Activated naive CD8-positive, alpha-beta T cell treated with anti-CD3 and anti-CD28 coated beads, Interleukin-2, amount 10 ng/mL, durations not matched to agents 7 days and 5 days (primary cell): ENCODE results near the gene HOXC11. TPM values are rescaled to one million over a fixed set of nuclear protein-coding genes. Genes with fewer than 3 reads are reported as not detected.

Experiments used
- ATAC-seq: fragments of 150-1000 bp; cut with Tn5 transposase; one replicate; pipeline ENCODE4 v1.10.0; 2021; ENCODE audit warnings: low read depth, moderate library complexity
- POLR2A ChIA-PET: fragments of 350-600 bp; sonication (Branson Sonifier 250); formaldehyde crosslinking; loops from one replicate; lab custom pipeline; 2021; ENCODE audit warnings: antibody characterized with exemption; lab: Charles Lee
- DNase-seq: peaks from one replicate; pipeline ENCODE4 v3.0.0; 2021
- H3K27ac Mint-ChIP-seq: one replicate; pipeline ENCODE4 v1.8.0; 2022; ENCODE audit warnings: mild to moderate bottlenecking, mixed read lengths
- H3K27me3 Mint-ChIP-seq: one replicate; pipeline ENCODE4 v1.8.0; 2022; ENCODE audit warnings: mild to moderate bottlenecking, moderate library complexity, mixed read lengths
- H3K36me3 Mint-ChIP-seq: one replicate; pipeline ENCODE4 v1.8.0; 2021; ENCODE audit warnings: mild to moderate bottlenecking, mixed read lengths
- H3K4me1 Mint-ChIP-seq: one replicate; pipeline ENCODE4 v1.8.0; 2021; ENCODE audit warnings: mixed read lengths
- H3K4me3 Mint-ChIP-seq: one replicate; pipeline ENCODE4 v1.8.0; 2022; ENCODE audit warnings: mild to moderate bottlenecking, moderate library complexity, mixed read lengths
- H3K9me3 Mint-ChIP-seq: one replicate; pipeline ENCODE4 v1.8.0; 2021; ENCODE audit warnings: mixed read lengths
- total RNA-seq, 2 experiments: library from RNA; stranded (reverse); gene quantifications; one replicate each; pipeline ENCODE4 v1.2.3, GENCODE V29; 2021

Gene HOXC11
- total RNA-seq, 2 experiments from 2014 or later = not detected

DNA sequence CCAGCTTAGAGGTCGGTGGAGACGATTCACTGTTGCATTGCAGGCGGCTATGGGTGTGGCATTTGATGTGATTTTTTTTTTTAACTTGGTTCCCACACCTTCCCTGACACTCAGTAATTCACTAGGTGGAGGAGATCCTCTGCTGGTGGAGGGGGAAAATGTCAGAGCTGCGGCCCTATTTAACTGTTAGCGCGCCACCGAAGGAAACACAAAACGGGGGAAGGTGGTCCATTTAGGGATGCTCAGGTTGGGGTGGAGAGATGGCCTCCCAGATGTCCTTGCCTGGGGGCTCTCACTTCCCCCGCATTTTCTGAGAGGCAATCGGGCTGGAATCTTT is 22.5 kb upstream of the HOXC11 start:
- no peaks in the 10 kb centered on the region for H3K36me3 Mint-ChIP-seq
- peaks cover 97% of the 10 kb centered on the region for H3K27me3 Mint-ChIP-seq
- no peak for ATAC-seq
- H3K4me3 Mint-ChIP-seq = no peak overlapping the region
- H3K27ac Mint-ChIP-seq = peak overlapping the region; percentile 25
- POLR2A ChIA-PET = no interaction called here
- H3K4me1 Mint-ChIP-seq = peaks cover 2% of the 10 kb centered on the region
- no peak for DNase-seq
- H3K9me3 Mint-ChIP-seq = no peaks in the 10 kb centered on the region

DNA sequence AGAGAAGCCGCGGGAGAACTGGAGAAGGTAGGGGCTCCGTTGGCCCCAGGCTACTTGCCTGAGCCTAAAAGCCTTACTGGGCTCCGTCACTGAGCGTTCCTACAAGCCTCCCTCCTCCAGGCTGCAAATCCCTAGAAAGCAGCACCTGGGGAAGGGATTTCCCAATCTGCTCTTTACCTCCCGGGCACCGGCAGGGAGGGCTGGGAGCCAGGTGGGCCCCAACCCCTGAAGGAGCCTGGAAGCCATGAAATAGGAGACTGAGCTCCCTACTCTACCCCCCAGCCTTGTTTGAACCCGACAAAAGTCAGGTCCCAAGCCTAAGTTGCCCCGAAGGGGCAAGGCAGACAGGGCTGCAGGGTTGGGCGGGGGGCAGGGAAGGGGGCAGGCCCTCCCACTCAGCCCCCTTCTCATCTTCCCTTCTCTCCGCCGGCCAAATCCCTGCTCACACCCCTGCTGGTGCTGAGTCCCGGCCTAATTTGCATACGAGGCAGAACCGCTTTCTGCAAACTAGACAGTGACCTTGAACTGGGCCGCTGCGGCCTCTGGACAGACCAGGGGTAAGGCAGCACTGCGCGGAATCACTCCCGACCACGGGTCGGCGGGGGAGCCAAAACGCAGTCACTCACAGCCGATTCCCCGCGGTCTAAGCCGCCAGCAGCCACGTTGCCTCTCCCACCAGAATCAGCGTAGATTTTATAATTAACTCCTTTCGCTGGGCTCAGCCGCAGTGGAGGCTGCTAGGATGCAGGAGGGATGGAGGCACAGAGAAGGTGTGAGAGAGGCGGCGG is 21.9 kb upstream of the HOXC11 start:
- Mint-ChIP-seq H3K36me3 (no peaks in the 10 kb centered on the region), H3K27me3 (peaks cover 97% of the 10 kb centered on the region), H3K27ac (peak overlapping the region; percentile 68), H3K9me3 (no peaks in the 10 kb centered on the region), H3K4me1 (peaks cover 4% of the 10 kb centered on the region), H3K4me3 (peak overlapping the region; percentile 16)
- POLR2A ChIA-PET = no interaction called here
- DNase-seq (peak; percentile 43), ATAC-seq (no peak)

DNA sequence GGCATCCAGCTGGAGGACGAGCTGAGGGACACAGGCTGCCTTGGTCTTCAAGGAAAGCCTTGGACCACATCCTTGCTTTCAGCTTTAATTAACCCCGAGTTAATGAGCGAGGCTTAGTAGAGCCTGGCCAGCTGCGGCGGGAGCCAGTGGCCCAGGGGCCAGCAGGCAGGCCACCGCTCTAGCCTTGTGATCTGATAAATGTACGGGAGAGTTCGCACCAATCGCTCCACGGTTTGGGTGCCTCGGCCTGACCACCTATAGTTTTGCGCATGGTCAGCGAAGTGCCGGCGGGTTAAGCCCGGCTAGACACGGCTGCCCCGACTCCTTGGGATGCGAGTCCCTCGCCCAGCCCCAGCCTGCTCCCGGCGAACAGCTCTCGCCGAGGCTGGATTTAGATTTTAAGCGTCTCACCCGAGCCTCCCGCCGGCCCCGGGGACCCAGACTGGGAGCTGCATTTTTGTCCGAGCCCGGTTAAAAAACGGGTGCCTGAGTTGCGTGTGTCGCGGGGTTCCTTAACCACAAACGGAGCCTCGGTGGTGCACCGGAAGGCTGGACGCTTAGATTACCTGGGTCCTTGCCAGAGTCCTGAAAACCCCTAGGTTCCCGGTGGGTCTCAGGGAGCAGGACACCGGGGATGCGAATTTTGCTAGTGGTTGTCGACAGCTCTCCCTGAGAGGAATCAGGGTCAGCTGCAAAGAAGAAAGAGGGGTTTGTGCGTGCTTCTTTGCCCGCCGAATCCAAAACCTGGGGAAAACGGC is 21.2 kb upstream of the HOXC11 start:
- peak; percentile 49 for DNase-seq
- H3K9me3 Mint-ChIP-seq = no peaks in the 10 kb centered on the region
- POLR2A ChIA-PET = no interaction called here
- no peak for ATAC-seq
- H3K4me3 Mint-ChIP-seq = no peak overlapping the region
- peaks cover 97% of the 10 kb centered on the region for H3K27me3 Mint-ChIP-seq
- peak overlapping the region; percentile 68 for H3K27ac Mint-ChIP-seq
- no peaks in the 10 kb centered on the region for H3K36me3 Mint-ChIP-seq
- H3K4me1 Mint-ChIP-seq = peaks cover 5% of the 10 kb centered on the region

- Mint-ChIP-seq H3K9me3 (no peaks in the 10 kb centered on the region), H3K36me3 (no peaks in the 10 kb centered on the region), H3K27ac (peak overlapping the region; percentile 21), H3K27me3 (peaks cover 97% of the 10 kb centered on the region), H3K4me3 (peak overlapping the region; percentile 28), H3K4me1 (peaks cover 5% of the 10 kb centered on the region)
- POLR2A ChIA-PET = interaction anchor here (0.5 kb wide), 1 partner anchor 499 kb away, joined by 4 read pairs; no protein-coding TSS in a partner anchor
- DNase-seq (peak; percentile 47), ATAC-seq (no peak)
These were observed 20.6 kb upstream of the HOXC11 start for GRCh38 chr12:53952335-53952694.

GRCh38 chr12:53952871-53953734 is 19.8 kb upstream of the HOXC11 start:
- H3K27me3 Mint-ChIP-seq = peaks cover 97% of the 10 kb centered on the region
- H3K36me3 Mint-ChIP-seq = no peaks in the 10 kb centered on the region
- H3K4me1 Mint-ChIP-seq = peaks cover 5% of the 10 kb centered on the region
- POLR2A ChIA-PET = interaction anchor here (0.5 kb wide), 1 partner anchor 500 kb away, joined by 4 read pairs; no protein-coding TSS in a partner anchor
- peak overlapping the region; percentile 56 for H3K27ac Mint-ChIP-seq
- ATAC-seq (no peak), DNase-seq (peak; percentile 47)
- no peak overlapping the region for H3K4me3 Mint-ChIP-seq
- H3K9me3 Mint-ChIP-seq = no peaks in the 10 kb centered on the region

DNA sequence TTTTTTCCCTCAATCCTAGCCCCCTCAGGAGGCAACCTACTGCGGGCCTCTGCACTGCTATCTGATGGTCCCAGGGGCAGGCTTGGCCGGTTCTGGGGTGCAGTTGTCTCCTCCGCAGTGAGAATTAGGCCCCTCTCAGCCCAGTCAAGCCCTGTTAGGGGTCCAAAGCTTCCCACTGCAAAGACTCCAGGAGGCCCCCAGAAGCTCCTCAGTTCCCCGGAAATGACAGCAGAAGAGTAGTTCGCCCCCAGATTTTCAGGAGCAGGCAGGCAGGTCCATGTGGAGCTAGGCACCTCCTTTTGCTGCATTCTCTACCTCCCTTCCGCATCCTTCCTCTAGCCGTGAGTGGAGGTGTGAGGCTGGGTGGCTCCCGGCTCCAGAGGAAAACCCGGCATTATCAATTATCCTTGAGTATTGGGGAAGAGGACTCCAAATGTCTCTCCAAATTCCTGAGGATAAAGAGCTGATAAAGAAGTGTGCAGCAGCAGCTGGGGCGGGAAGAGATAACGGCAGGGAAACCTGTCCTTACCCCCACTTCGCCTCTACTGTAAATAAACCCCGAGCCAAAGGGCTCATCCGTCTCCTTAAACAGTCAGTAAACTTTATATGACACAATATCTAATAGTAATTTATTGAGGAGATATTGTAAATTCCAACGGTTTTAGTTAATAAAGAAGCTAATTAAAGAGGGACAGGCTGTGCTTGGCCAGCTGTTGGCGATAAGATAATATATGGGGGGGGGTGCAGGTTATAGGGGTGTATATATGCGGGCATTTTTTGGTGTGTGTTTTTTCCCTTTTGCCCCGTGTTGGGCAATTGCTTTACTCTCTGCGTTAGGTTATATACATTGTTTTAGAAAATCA is 18.9 kb upstream of the HOXC11 start:
- H3K4me3 Mint-ChIP-seq = no peak overlapping the region
- H3K27me3 Mint-ChIP-seq = peaks cover 95% of the 10 kb centered on the region
- POLR2A ChIA-PET = no interaction called here
- H3K9me3 Mint-ChIP-seq = no peaks in the 10 kb centered on the region
- no peak for DNase-seq
- peaks cover 5% of the 10 kb centered on the region for H3K4me1 Mint-ChIP-seq
- peak overlapping the region; percentile 56 for H3K27ac Mint-ChIP-seq
- ATAC-seq = no peak
- H3K36me3 Mint-ChIP-seq = no peaks in the 10 kb centered on the region

- no peak within 1 kb of the TSS for H3K4me3 Mint-ChIP-seq
- H3K27ac Mint-ChIP-seq = peak within 1 kb of the TSS; percentile 55
- H3K4me1 Mint-ChIP-seq = peaks cover 5% of the 10 kb centered on the region
- H3K36me3 Mint-ChIP-seq = no peaks in the 10 kb centered on the region
- peaks cover 95% of the 10 kb centered on the region for H3K27me3 Mint-ChIP-seq
- ATAC-seq (no peak), DNase-seq (no peak)
- H3K9me3 Mint-ChIP-seq = no peaks in the 10 kb centered on the region
- POLR2A ChIA-PET = no interaction called here
These were observed 18.3 kb upstream of the HOXC11 start, which contains the start of gene HOXC12 for GRCh38 chr12:53954694-53955035. TSS of gene HOXC12 (plus strand) at chr12:53954903. CDS start at chr12:53954930, 27 bp downstream.

- H3K9me3 Mint-ChIP-seq = no peaks in the 10 kb centered on the region
- POLR2A ChIA-PET = no interaction called here
- H3K27ac Mint-ChIP-seq = peak overlapping the region; percentile 55
- no peak overlapping the region for H3K4me3 Mint-ChIP-seq
- H3K27me3 Mint-ChIP-seq = peaks cover 95% of the 10 kb centered on the region
- ATAC-seq (no peak), DNase-seq (peak; percentile 38)
- peaks cover 5% of the 10 kb centered on the region for H3K4me1 Mint-ChIP-seq
- H3K36me3 Mint-ChIP-seq = no peaks in the 10 kb centered on the region
These were observed 17.7 kb upstream of the HOXC11 start for GRCh38 chr12:53955036-53955775.

DNA sequence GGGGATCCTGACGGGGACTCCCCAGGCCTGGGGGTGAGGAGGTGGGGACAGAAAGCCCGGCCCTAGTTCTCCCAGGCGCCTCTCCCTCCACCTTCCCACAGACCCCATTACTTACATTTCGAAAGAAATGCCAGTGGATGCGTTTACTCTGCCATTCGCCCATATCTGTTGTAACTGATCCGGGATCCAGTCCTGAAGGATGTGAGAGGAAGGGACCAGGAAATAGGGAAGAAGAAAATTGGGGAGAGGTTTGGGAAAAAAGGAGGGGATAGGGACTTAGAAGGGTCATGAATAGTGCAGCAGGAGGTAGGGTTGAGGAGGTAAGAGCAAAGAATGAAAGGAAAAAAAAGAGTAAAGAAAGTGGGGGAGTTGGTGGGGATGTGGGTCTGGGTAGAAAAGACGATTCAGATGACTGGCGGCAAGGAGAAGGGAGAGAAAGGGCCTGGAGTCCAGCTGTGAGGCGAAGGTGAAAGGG is 17.1 kb upstream of the HOXC11 start:
- Mint-ChIP-seq H3K4me3 (peak overlapping the region; percentile 8), H3K9me3 (no peaks in the 10 kb centered on the region), H3K27ac (peak overlapping the region; percentile 55), H3K27me3 (peaks cover 95% of the 10 kb centered on the region), H3K4me1 (peaks cover 5% of the 10 kb centered on the region), H3K36me3 (no peaks in the 10 kb centered on the region)
- DNase-seq = no peak
- ATAC-seq = no peak
- POLR2A ChIA-PET = no interaction called here

DNA sequence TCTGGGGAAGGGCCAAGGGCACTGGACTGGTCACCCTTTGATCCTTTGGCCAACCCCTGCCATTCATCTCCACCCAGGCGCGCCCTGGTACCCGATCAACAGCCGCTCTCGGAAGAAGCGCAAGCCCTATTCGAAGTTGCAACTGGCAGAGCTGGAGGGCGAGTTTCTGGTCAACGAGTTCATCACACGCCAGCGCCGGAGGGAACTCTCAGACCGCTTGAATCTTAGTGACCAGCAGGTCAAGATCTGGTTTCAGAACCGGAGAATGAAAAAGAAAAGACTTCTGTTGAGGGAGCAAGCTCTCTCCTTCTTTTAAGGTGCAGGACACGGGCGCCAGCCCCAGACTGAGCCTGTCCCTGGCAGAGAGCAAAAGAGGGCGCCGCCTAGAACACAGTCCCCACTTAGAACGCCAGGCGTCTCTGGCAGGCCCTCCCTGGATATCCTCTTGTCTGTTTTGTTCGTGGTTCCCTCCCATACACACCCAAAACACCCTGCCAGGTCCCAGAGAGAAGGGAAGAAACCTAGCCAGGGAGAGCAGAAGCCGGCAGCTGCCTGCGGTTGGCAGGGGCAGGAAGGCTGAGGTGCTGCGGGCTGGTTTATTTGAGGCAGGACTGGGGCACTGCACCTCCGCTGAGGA is 16.6 kb upstream of the HOXC11 start:
- Mint-ChIP-seq H3K27me3 (peaks cover 90% of the 10 kb centered on the region), H3K4me1 (peaks cover 5% of the 10 kb centered on the region), H3K9me3 (no peaks in the 10 kb centered on the region), H3K27ac (peak overlapping the region; percentile 55), H3K36me3 (no peaks in the 10 kb centered on the region), H3K4me3 (peak overlapping the region; percentile 8)
- ATAC-seq = no peak
- peak; percentile 27 for DNase-seq
- POLR2A ChIA-PET = no interaction called here

DNA sequence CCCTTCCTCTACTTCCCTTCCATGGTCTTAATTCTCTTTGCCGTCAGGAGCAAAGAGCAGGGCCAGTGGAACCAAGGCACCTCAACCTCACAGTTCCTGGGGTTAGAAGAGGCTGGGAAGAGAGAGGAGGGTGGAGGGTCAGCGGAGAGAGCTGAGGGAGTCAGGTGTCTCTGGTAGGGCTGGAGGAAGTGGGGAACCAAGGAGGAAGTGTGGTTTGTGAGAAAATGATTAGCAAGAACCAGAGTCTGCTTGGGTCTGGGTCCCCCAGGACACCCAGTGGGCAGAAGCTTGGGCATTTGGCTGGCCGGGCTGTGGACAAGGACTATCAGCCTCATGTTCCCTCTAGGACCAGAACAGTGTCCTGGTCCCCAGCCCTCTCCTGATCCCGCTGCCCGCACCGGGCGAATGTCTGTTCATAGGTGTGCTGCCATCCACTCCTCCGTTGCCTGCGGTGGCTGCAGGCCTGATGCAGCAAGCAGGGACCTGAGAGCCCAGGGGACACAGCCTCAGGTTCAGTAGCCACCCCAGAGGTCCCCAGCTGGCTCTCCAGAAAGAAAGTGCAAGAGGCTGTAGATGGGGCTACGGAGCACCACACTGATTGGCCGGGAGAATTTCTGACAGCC is 15.9 kb upstream of the HOXC11 start:
- Mint-ChIP-seq H3K27me3 (peaks cover 90% of the 10 kb centered on the region), H3K4me3 (no peak overlapping the region), H3K4me1 (peaks cover 5% of the 10 kb centered on the region), H3K27ac (peak overlapping the region; percentile 35), H3K36me3 (no peaks in the 10 kb centered on the region), H3K9me3 (no peaks in the 10 kb centered on the region)
- DNase-seq = no peak
- no peak for ATAC-seq
- POLR2A ChIA-PET = no interaction called here
